Jurkat, Clone E6-1 (cell line): ENCODE data around the gene MAGEF1. TPM values are rescaled to one million over a fixed set of nuclear protein-coding genes. Genes with fewer than 3 reads are reported as not detected.

Experiments used
- DNase-seq: peaks from one replicate; pipeline ENCODE4 v3.0.0-alpha.2; 2011; ENCODE audit warnings: low read depth, low spot score
- H3K4me3 ChIP-seq: 2 replicates; pipeline ENCODE4 v1.5.1; 2011; ENCODE audit warnings: mild to moderate bottlenecking, low read length, control low read depth, moderate library complexity
- polyA plus RNA-seq: library from polyadenylated mRNA; unstranded; fragments of >200 nt; gene quantifications from one replicate; pipeline ENCODE4 v1.2.1, GENCODE V29; 2012; ENCODE audit warnings: missing spikeins; ENCODE audit not compliant: insufficient read length, insufficient read depth

Gene MAGEF1
- 15.5 TPM for polyA plus RNA-seq

DNA sequence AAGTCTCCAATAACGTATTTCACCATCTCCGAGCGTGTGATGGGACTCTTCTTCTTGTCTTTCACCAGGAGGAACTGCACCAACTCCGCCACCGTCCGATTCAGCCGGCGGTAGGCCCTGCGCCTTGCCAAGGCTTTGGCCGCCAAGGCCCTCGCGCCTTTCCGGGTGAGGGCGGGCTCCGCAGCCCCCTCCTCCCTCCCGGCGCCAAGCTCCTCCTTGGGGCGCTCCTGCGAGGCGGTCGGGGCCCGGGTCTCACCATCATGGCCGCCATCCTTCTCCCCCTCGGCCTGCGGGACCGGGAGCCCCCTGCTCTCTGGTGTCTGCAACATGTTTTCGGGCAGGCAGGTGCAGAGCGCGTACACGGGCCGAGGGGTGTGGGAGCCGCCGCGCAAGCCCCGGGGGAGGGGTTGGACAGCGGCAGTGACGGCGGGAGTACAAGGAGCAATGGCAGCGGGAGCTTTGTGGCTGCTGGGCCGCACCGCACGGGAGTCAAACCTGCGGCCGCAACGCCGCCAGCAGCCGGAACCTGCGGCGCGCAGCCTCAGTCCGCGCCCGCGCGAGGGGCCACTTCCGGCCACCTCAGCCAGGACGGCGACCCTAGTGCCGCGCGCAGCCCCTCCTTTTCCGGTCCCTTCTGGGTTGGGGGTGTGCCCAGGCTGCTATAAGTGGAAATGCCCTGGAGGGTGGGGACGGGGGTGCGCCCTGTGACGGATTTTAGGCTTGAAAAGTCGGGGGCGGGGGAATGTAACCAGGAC lies at the start of gene MAGEF1:
TSS of gene MAGEF1 (minus strand) at position 572 of the 755 bp plus-strand sequence. CDS start at position 329, 243 bp downstream.
- peak within 1 kb of the TSS; percentile 85 for H3K4me3 ChIP-seq
- DNase-seq, result peak; percentile 70

- DNase-seq, result no peak
- no peak overlapping the region for H3K4me3 ChIP-seq
Observed at GRCh38 chr3:184761075-184761841, 49.4 kb upstream of the MAGEF1 start.

- DNase-seq, result no peak
- no peak overlapping the region for H3K4me3 ChIP-seq
Observed at GRCh38 chr3:184760337-184761074, 48.6 kb upstream of the MAGEF1 start.

- H3K4me3 ChIP-seq, result no peak overlapping the region
- no peak for DNase-seq
Observed at GRCh38 chr3:184759666-184760200, 47.9 kb upstream of the MAGEF1 start.

GRCh38 chr3:184758056-184758455 lies 46.2 kb upstream of the MAGEF1 start:
- no peak for DNase-seq
- H3K4me3 ChIP-seq, result no peak overlapping the region

DNA sequence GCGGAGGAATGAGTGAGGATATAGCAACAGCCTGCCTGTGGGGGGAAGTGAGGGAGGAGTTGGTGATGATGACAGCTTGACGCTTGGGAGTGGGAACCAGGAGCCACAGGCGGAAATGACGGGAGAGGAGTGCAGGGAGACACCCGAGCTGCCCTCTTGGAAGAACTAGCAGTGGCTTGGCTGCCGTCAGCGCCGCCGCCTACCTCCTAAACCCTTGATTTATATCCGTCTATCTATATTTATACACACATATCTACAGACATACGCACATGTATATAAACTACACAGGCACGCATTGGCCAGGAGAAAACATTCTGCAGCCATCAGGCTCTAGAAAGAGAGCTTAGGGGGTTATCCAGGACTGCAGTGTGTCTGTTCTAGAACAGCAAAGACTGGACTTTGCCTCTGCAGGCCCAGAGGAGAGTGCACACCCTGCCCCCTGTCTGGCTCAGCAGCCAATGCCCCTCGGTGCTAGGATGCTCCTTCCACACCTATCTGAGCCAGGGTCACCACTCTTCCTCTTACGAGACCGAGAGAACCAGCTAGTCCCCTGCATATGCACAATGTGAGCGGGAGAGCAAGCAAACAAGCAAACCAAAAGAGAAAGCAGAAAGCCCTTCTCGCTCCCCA lies 45.3 kb upstream of the MAGEF1 start:
- H3K4me3 ChIP-seq, result no peak overlapping the region
- no peak for DNase-seq

- DNase-seq, result no peak
Observed at GRCh38 chr3:184756151-184757021, 44.5 kb upstream of the MAGEF1 start.

GRCh38 chr3:184755315-184755731 lies 43.5 kb upstream of the MAGEF1 start:
- H3K4me3 ChIP-seq, result no peak overlapping the region
- no peak for DNase-seq

More at GRCh38 chr3:184756151-184757021, 44.5 kb upstream of the MAGEF1 start:
- no peak overlapping the region for H3K4me3 ChIP-seq

DNA sequence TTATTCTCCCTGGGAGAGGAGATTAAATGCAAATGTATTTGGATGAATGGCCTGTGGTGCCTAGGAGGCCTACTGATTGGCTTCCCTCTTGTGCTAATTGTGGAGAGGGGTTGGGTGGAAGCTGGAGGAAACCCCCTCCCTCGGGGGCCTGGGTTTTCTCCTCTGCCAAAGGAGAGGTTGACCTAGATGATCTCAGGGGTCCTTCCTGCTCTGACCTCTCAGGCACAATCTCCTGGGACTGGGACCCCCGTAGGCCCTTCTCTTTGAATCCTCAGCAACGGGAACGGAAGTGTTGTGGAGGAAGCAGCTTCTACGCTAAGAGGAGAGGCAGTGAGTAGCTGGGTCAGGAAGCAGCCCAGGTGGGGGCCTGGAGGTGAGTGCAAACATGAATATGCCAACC lies 40.5 kb upstream of the MAGEF1 start:
- no peak for DNase-seq
- no peak overlapping the region for H3K4me3 ChIP-seq

GRCh38 chr3:184751204-184752040 lies 39.6 kb upstream of the MAGEF1 start:
- H3K4me3 ChIP-seq, result no peak overlapping the region
- DNase-seq, result no peak

- DNase-seq, result no peak
- no peak overlapping the region for H3K4me3 ChIP-seq
Observed at GRCh38 chr3:184750349-184751083, 38.7 kb upstream of the MAGEF1 start.

GRCh38 chr3:184749168-184749744 lies 37.4 kb upstream of the MAGEF1 start:
- H3K4me3 ChIP-seq, result no peak overlapping the region
- DNase-seq, result no peak

DNA sequence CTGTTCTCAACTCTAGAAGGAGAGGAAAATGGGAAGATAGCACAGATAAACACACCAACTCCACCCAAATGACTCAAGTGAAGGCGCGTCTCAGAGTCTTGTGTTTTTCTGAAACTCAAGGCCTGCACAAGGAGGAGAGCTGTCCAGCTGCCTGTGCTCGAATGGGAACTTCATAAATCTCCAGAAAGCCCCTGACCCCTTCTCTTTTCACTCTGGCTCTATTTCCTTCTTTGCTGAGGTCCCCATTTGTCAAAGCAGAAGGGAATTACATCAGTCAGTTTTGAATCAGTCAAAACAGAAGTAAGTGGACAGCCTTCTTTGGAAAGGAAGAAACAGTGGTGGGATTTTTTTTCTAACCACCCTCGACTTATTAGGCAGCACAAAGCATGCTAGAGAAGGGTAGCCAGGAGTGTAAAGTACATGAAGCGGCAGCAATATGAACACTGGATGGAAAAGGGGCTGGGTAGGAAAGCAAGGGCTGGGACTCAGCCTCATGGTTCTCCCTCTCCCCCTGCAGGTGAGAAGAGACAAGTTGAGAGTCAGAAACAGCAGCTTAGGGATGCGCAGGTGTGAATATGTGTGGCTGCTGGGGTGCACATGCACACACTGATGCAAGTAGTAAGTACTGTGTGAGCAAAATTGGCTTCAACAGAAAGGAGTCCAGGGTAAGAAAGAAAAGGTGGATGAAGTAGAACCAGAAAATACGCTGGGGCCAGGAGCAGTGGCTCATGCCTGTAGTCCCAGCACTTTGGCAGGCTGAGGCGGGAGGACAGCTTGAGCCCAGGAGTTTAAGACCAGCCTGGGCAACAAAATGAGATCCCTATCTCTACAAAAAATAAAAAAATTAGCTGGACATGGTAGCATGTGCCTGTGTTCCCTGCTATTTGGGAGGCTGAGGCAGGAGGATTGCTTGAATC lies 36.6 kb upstream of the MAGEF1 start:
- DNase-seq, result peak; percentile 20
- no peak overlapping the region for H3K4me3 ChIP-seq

DNA sequence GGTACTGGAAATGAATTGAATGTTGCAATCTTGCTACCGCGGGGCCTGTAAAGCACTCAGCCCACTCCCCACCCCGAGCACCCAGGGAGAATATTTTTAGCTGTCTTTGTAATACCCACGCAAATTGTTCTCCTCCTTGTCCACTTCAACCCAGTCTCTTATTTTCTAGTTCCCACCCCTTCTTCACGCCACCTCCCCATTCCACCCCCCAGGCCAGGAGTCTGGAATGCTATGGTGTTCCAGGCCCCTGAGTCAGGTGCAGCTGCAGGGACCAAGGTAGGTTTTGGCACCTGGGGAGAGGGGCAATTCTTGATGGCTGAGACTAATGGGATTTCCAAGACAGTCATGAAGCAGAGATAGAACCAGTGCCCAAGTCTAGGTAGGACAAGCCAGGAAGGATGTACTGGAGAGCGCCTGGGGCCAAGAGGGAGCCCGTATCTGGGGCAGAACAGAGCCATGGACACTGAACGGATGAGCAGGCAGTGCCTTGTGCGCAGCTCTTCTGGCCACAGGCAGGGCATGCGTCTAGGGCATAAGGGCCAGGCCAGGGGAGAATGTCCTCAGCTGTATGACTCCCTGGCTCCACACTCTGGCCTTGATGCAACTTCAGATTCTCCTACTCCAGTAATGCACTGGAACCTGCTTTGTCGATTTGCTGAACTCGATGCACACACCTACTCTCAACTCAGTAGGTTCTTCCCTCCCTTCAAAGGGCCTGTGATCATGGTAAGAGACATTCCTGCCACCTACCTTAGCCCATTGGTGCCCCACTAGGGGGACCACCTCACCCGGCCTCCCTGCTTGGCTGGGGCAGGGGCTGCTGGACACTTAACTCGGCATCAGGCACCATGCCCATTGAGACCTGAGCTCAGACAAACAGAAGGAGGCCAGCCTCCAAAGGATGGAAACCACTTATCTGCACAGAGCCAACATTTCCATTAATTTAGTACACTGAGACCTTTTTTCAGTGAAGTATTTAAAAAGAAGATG lies 34.6 kb upstream of the MAGEF1 start:
- H3K4me3 ChIP-seq, result no peak overlapping the region
- DNase-seq, result no peak
